Natural killer cell treated with Interleukin-12 subunit alpha and Interleukin-12 subunit beta and Interleukin-15 and Interleukin-18, amount 100 ng/mL, for 72 hours (primary cell): ENCODE results near the gene GPA33. TPM values are rescaled to one million over a fixed set of nuclear protein-coding genes. Genes with fewer than 3 reads are reported as not detected.
A peak's percentile ranks its signal among the peaks of the same experiment; 100 is the strongest.

Experiments used
- ATAC-seq, 2 donors: fragments of 150-1000 bp; cut with Tn5 transposase in 1 of 2; sonication (Bioruptor Pico), chemical (Tn5 transposase) in 1 of 2; 2 replicates each; pipeline ENCODE4 v1.10.0; 2021
- DNase-seq: peaks from one replicate; pipeline ENCODE4 v3.0.0; 2022; ENCODE audit warnings: low spot score
- H3K27ac Mint-ChIP-seq, 2 donors: 1 replicate in 1 of 2; 2 replicates in 1 of 2; pipeline ENCODE4 v1.8.0; 2022; ENCODE audit warnings: mixed read lengths in 2 of 2, mild to moderate bottlenecking in 1 of 2, moderate library complexity in 1 of 2
- H3K27me3 Mint-ChIP-seq, 2 donors: 1 replicate in 1 of 2; 2 replicates in 1 of 2; pipeline ENCODE4 v1.8.0; 2022; ENCODE audit warnings: mixed read lengths in 2 of 2
- H3K36me3 Mint-ChIP-seq: one replicate; pipeline ENCODE4 v1.8.0; 2022; ENCODE audit warnings: mixed read lengths
- H3K4me1 Mint-ChIP-seq, 2 donors: 1 replicate in 1 of 2; 2 replicates in 1 of 2; pipeline ENCODE4 v1.8.0; 2022; ENCODE audit warnings: low read depth in 2 of 2, mixed read lengths in 2 of 2, mild to moderate bottlenecking in 1 of 2
- H3K4me3 Mint-ChIP-seq: one replicate; pipeline ENCODE4 v1.8.0; 2022; ENCODE audit warnings: mixed read lengths
- H3K9me3 Mint-ChIP-seq: 2 replicates; pipeline ENCODE4 v1.8.0; 2022; ENCODE audit warnings: mixed read lengths
- total RNA-seq, 2 donors: library from RNA; stranded (reverse); gene quantifications; one replicate each; pipeline ENCODE4 v1.2.3, GENCODE V29; 2022

The GPA33 gene
- not detected for total RNA-seq

DNA sequence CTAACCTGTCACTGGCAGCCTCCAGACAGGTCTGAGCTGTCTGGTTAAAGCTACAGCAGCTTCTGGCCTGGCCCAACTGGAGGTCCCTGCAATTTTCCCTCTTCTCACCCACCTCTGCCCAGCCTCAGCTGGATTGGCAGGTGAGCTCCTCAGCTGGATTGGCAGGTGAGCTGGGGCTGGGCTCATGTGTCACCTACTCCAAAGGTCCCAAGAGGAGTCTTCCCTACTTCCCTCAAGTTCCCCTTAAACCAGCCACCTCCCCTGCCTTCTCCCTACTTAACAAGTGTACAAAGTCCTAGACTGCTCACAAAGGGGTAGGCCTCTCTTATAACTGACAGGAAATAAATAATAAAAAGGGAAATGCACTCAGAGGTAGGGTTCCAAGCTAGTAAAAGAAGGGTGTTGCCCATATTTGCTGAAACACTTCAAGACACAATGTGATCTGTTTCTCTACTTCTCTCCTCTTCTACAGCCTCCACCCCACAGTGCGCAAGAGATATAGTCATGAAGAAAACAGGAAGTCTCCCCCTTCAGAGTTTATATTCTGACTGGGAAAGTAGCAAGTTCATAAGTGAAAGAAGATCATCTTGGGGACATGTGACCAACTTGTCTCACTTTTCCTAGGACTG is at the start of gene GPA33:
GPA33 (minus strand) TSS at position 64 of the 629 bp plus-strand sequence. CDS start 90 bp downstream, outside the sequence.
- H3K27ac Mint-ChIP-seq = peak within 1 kb of the TSS; percentile 82 to 98
- H3K4me1 Mint-ChIP-seq = peaks cover 17 to 18% of the 10 kb centered on the region in 2 donors
- ATAC-seq (peak; percentile 78 to 82), DNase-seq (no peak)
- no peaks in the 10 kb centered on the region for H3K36me3 Mint-ChIP-seq
- no peaks in the 10 kb centered on the region for H3K9me3 Mint-ChIP-seq
- no peaks in the 10 kb centered on the region for H3K27me3 Mint-ChIP-seq
- H3K4me3 Mint-ChIP-seq = peak within 1 kb of the TSS; percentile 35

DNA sequence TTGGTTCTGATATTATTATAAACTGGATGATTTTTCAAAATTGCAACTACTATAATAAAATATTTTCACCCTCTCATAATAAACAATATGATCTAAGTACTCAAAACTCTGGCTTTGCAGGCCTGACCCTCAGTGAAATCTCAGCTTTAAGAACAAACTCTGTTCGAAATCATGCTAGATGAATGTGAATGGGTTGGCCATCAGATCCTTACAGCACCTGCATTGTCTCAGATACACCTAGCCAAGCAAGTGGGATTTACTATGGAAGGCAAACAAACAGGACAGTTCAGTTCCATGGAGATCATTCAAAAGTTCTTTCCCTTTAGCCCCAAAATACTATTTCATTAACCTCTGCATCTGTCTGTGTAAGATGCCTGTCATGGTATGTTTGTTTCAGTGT is 48.5 kb upstream of the GPA33 start:
- no peaks in the 10 kb centered on the region for H3K36me3 Mint-ChIP-seq
- ATAC-seq (no peak), DNase-seq (no peak)
- peaks cover 24 to 41% of the 10 kb centered on the region in 2 donors for H3K27me3 Mint-ChIP-seq
- no peak overlapping the region for H3K27ac Mint-ChIP-seq
- H3K4me3 Mint-ChIP-seq = no peak overlapping the region
- H3K9me3 Mint-ChIP-seq = no peaks in the 10 kb centered on the region
- H3K4me1 Mint-ChIP-seq = no peaks in the 10 kb centered on the region

- peaks cover 22 to 40% of the 10 kb centered on the region in 2 donors for H3K27me3 Mint-ChIP-seq
- H3K4me3 Mint-ChIP-seq = no peak overlapping the region
- H3K36me3 Mint-ChIP-seq = no peaks in the 10 kb centered on the region
- no peak overlapping the region for H3K27ac Mint-ChIP-seq
- no peaks in the 10 kb centered on the region for H3K9me3 Mint-ChIP-seq
- no peaks in the 10 kb centered on the region for H3K4me1 Mint-ChIP-seq
- ATAC-seq (no peak), DNase-seq (no peak)
Measured at GRCh38 chr1:167137793-167138510, 47.8 kb upstream of the GPA33 start.

- peaks cover 22 to 40% of the 10 kb centered on the region in 2 donors for H3K27me3 Mint-ChIP-seq
- H3K9me3 Mint-ChIP-seq = no peaks in the 10 kb centered on the region
- no peak overlapping the region for H3K4me3 Mint-ChIP-seq
- no peak for ATAC-seq
- no peak overlapping the region for H3K27ac Mint-ChIP-seq
- H3K4me1 Mint-ChIP-seq = no peaks in the 10 kb centered on the region
- DNase-seq = no peak
- no peaks in the 10 kb centered on the region for H3K36me3 Mint-ChIP-seq
Measured at GRCh38 chr1:167137332-167137781, 47.2 kb upstream of the GPA33 start.

DNA sequence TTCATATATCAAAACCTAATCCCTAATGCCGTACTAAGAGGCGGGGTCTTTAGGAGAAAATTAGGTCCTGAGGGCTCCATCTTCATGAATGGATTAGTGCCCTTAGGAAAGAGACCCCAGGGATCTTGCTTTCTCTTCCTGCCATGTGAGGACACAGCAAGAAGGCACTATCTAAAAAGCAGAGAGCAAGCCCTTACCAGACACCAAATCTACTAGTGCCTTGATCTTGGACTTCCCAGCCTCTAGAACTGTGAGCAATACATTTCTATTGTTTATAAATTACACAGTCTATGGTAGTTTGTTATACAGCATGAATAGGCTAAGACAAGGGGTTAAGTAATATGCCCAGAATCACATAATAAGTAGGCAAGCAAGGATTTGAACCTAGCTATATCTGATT is 46.6 kb upstream of the GPA33 start:
- H3K9me3 Mint-ChIP-seq = no peaks in the 10 kb centered on the region
- no peak for ATAC-seq
- no peaks in the 10 kb centered on the region for H3K4me1 Mint-ChIP-seq
- H3K27me3 Mint-ChIP-seq = peaks cover 23 to 40% of the 10 kb centered on the region in 2 donors
- no peak for DNase-seq
- H3K27ac Mint-ChIP-seq = no peak overlapping the region
- no peaks in the 10 kb centered on the region for H3K36me3 Mint-ChIP-seq
- no peak overlapping the region for H3K4me3 Mint-ChIP-seq

DNA sequence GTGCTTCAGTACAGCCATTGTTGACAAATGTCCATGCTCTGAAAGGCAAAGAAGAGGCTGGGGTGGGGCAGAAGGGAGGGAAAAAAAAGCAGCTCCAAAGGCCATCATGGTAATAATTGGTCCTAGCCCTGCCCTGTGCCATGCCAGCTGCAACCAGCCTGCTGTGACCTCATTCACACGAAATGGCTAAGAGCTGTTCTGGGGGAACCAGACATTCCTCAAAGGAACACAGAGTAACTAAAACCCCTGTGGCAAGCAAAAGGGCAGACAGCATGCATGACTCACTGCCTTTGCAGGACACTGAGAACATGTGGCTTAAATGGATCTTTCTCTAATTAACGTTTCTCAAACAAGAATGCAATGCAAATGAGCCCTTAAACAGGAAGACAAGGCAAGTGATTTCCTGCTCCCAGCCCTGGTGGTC is 46.0 kb upstream of the GPA33 start:
- ATAC-seq (no peak), DNase-seq (no peak)
- Mint-ChIP-seq H3K27ac (no peak overlapping the region), H3K27me3 (peaks cover 26 to 40% of the 10 kb centered on the region in 2 donors), H3K9me3 (no peaks in the 10 kb centered on the region), H3K36me3 (no peaks in the 10 kb centered on the region), H3K4me3 (no peak overlapping the region), H3K4me1 (no peaks in the 10 kb centered on the region)

DNA sequence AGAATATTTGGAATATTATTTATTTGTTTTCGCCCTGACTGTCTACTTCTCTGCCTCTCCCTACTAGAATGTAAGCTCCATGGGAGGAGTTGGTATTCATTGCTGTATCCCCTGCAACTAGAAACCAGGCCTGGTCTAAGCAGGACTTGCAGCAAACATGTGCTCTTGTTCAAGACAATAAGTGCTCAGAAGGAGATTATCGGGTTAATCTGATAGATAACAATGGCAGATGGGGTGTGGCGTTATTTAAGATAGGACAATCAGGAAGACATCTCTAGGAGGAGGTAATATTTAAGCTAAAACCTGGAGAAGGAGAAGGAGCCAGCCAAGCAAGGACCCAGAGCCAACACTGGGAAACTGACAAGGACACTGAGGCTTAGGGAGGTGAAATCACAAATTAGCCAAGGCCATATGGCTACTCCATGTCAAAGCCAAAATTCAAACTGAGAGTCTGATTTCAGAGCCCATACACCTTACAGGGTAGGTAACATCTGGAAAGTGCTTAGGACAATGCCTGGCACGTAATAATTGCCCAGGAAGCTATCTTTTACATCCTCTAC is 45.2 kb upstream of the GPA33 start:
- peaks cover 23 to 34% of the 10 kb centered on the region in 2 donors for H3K27me3 Mint-ChIP-seq
- DNase-seq = no peak
- no peak overlapping the region for H3K27ac Mint-ChIP-seq
- H3K4me3 Mint-ChIP-seq = no peak overlapping the region
- ATAC-seq = no peak
- H3K36me3 Mint-ChIP-seq = no peaks in the 10 kb centered on the region
- H3K9me3 Mint-ChIP-seq = no peaks in the 10 kb centered on the region
- no peaks in the 10 kb centered on the region for H3K4me1 Mint-ChIP-seq

DNA sequence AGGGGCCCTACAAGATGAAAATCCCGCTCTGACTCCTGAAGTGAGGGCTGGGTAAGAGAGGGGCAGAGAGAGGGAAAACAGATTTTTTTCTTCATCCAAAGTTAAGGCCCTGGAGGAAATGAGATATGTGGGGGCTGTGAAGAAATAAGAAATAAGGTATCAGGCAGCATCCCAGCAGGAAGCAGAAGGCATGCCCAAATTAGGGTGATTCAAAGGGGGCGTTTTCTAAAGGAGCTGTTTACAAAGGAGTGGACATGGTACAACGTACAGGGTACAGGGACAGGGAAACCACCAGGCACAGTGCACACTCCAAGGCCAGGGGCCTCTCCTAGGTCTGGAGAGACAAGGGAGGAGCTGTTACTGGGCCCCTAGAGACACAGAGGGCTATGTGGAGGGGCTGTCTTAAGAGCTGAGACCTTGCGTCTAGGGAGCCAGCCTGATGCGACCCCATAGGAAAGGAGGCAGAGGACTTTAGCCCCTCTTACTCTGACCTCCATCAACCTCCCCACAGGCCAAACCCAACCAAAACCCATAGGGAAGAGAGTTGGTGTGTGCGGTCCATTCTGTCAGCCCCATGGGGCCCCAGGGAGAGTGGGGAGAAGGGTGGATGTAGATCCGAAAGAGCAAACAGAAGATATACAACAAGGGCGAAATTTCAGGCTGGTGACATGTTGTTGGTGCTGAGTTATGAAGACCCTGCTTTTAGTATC is 42.3 kb upstream of the GPA33 start:
- H3K9me3 Mint-ChIP-seq = no peaks in the 10 kb centered on the region
- no peak overlapping the region for H3K4me3 Mint-ChIP-seq
- no peaks in the 10 kb centered on the region for H3K36me3 Mint-ChIP-seq
- no peak for DNase-seq
- no peak overlapping the region for H3K27ac Mint-ChIP-seq
- peaks cover 35 to 51% of the 10 kb centered on the region in 2 donors for H3K27me3 Mint-ChIP-seq
- ATAC-seq = peak in 1 of 2 donors; percentile 40
- no peaks in the 10 kb centered on the region for H3K4me1 Mint-ChIP-seq

- DNase-seq (no peak), ATAC-seq (no peak)
- no peak overlapping the region for H3K4me3 Mint-ChIP-seq
- peaks cover 38 to 56% of the 10 kb centered on the region in 2 donors for H3K27me3 Mint-ChIP-seq
- H3K27ac Mint-ChIP-seq = no peak overlapping the region
- H3K9me3 Mint-ChIP-seq = no peaks in the 10 kb centered on the region
- H3K36me3 Mint-ChIP-seq = no peaks in the 10 kb centered on the region
- H3K4me1 Mint-ChIP-seq = no peaks in the 10 kb centered on the region
Measured at GRCh38 chr1:167130829-167131510, 40.8 kb upstream of the GPA33 start.

DNA sequence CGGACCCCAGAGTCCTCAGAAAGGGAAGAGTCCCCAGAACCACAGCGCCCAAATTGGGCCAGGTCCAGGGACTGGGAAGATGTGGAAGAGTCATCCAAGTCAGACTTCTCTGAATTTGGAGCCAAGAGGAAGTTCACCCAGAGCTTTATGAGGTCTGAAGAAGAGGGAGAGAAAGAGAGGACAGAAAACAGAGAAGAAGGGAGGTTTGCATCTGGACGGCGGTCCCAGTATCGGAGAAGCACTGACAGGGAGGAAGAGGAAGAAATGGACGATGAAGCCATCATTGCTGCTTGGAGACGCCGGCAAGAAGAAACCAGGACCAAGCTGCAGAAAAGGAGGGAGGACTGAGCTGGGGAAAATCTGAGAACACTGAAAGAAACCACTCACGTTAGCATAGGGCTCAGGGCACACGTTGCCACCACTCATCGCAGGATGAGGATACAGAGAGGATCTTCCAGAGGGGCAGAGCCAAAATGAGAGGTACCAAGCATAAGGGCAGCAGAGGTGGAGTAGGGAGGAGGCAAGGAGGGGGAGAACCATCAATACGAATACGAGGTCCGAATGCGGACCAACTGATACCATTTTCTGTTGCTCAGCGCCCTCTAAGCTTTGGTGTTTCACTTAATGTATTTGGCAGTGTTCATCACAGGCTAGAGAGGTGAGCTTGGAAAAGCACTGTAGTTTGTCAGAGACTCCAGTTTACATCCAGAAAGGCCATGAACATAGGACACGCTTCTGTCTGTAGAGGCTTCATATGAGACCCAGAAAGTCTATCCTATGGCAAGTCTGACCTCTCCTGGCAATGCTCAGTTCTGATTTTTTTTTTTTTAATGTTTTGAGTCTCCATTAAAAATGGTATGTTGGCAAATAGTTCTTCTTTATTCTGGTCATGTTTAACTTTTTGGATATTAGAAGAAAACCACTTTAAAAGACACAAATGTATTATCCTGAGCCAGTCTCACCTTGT is 38.4 kb upstream of the GPA33 start:
- Mint-ChIP-seq H3K4me1 (peaks cover 0 to 2% of the 10 kb centered on the region in 2 donors), H3K4me3 (no peak overlapping the region), H3K9me3 (no peaks in the 10 kb centered on the region), H3K27me3 (peaks cover 33 to 37% of the 10 kb centered on the region in 2 donors), H3K27ac (no peak overlapping the region), H3K36me3 (no peaks in the 10 kb centered on the region)
- ATAC-seq (no peak), DNase-seq (no peak)

- H3K27ac Mint-ChIP-seq = no peak overlapping the region
- peaks cover 0 to 2% of the 10 kb centered on the region in 2 donors for H3K4me1 Mint-ChIP-seq
- H3K4me3 Mint-ChIP-seq = no peak overlapping the region
- no peaks in the 10 kb centered on the region for H3K9me3 Mint-ChIP-seq
- peaks cover 31 to 37% of the 10 kb centered on the region in 2 donors for H3K27me3 Mint-ChIP-seq
- H3K36me3 Mint-ChIP-seq = no peaks in the 10 kb centered on the region
- DNase-seq (no peak), ATAC-seq (no peak)
Measured at GRCh38 chr1:167127661-167128060, 37.5 kb upstream of the GPA33 start.

GRCh38 chr1:167127236-167127635 is 37.1 kb upstream of the GPA33 start:
- no peak for ATAC-seq
- H3K36me3 Mint-ChIP-seq = no peaks in the 10 kb centered on the region
- H3K9me3 Mint-ChIP-seq = no peaks in the 10 kb centered on the region
- peaks cover 31 to 36% of the 10 kb centered on the region in 2 donors for H3K27me3 Mint-ChIP-seq
- no peak overlapping the region for H3K4me3 Mint-ChIP-seq
- H3K4me1 Mint-ChIP-seq = peaks cover 0 to 2% of the 10 kb centered on the region in 2 donors
- H3K27ac Mint-ChIP-seq = no peak overlapping the region
- no peak for DNase-seq
